GM18867 (cell line): ENCODE results near the gene ATP5F1C.
"Not testable (repeated sequence)": the region's sequence is repeated elsewhere in the genome, so short reads cannot be mapped to it uniquely, and the experiment has no call there.

Source experiments
- ATAC-seq: cut with Tn5 transposase; IDR thresholded peaks from one replicate; pipeline ENCODE4 v1.9.1; 2021; ENCODE audit warnings: mild to moderate bottlenecking, moderate library complexity; ENCODE audit not compliant: unreplicated experiment

Gene ATP5F1C

GRCh38 chr10:7792541-7792940, 4.6 kb downstream of the ATP5F1C start:
- no peak for ATAC-seq

- no peak for ATAC-seq
Observed at GRCh38 chr10:7794251-7795026, 6.5 kb downstream of the ATP5F1C start.

GRCh38 chr10:7795605-7796004, 7.6 kb downstream of the ATP5F1C start:
- ATAC-seq = no peak

DNA sequence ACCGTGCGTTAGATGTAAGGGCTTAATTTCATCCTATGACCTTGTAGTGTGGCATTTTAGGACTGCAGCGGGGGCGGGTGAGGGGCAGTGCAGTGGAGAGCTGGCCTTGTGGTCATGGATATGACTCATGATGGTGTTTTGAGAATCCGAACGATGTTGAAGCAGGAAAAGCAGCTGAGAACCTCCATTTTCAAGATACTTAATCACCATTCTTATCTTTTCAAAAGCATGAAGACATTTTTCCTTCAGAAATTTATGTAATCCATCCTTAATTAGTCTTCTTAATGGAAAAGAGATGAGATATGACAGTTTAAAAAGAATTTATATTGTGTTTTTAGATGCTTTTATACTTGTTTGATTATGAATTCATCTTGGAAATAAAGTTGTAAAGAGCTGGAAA, 9.6 kb downstream of the ATP5F1C start:
- ATAC-seq = no peak

GRCh38 chr10:7802606-7803005, 14.6 kb downstream of the ATP5F1C start:
- ATAC-seq = no peak

DNA sequence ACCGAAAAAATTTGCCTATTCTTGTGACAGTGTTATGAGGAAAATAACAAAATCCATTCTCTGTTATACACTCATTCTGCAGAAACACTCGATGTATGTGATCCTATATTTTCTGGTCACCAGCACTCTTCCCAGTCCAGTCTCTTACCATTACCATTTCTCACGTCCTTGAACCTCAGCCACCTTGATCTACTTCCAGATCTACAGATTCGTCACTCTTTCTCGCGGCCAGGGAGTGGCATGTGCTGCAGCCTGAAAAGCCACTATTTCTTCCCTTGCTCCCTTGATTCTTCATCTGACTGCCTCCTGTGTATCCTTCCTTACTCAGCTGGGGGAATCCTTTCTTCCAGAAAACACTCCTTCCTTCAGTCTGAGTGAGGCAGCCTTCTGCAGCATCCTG, 16.2 kb downstream of the ATP5F1C start:
- ATAC-seq = no peak

GRCh38 chr10:7804741-7805140, 16.8 kb downstream of the ATP5F1C start:
- no peak for ATAC-seq

DNA sequence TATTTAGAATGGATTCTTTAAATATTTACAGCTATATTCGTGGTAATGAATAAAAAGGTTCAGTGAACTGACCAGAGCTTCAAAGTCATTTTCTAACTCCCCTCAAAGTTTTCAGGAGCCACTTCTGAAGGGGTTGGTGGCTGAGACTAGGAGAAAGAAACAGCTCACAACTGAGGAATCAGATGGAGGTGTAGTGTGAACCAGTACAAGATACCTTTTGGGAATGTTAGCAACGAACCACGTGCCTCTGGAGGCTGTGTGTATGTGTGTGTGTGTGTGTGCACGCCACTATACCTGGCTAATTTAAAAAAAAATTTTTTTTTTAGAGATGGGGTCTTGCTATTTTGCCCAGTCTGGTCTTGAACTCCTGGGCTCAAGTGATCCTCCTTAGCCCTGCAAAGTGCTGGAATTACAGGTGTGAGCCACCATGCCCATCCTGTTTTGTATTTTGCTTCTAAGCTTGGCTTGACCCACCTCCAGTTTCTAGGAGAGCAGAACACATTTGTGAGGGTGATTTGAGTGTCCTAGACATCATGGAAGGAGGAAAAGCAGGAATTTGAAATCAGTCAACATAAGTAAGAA, 20.8 kb downstream of the ATP5F1C start:
- ATAC-seq = no peak

- no peak for ATAC-seq
Observed at GRCh38 chr10:7810443-7810842, 22.5 kb downstream of the ATP5F1C start.

- no peak for ATAC-seq
Observed at GRCh38 chr10:7811000-7811399, 23.0 kb downstream of the ATP5F1C start.

DNA sequence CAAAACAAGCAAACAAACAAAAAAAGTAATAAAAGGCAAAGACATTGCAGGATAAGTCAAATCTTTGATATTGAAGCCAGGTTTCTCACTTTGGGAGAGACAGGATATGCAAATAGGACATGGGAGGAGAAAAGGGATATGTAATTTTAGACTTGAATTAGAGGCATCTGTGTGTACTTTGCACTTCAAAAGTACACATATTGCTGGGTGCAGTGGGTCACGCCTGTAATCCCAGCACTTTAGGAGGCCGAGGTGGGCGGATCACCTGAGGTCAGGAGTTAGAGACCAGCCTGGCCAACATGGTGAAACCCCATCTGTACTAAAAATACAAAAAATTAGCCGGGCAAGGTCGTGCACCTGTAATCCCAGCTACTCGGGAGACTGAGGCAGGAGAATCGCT, 23.8 kb downstream of the ATP5F1C start:
- ATAC-seq = not testable (repeated sequence)

- ATAC-seq = no peak
Observed at GRCh38 chr10:7813481-7813880, 25.5 kb downstream of the ATP5F1C start.

GRCh38 chr10:7817576-7817975, 29.6 kb downstream of the ATP5F1C start:
- no peak for ATAC-seq

DNA sequence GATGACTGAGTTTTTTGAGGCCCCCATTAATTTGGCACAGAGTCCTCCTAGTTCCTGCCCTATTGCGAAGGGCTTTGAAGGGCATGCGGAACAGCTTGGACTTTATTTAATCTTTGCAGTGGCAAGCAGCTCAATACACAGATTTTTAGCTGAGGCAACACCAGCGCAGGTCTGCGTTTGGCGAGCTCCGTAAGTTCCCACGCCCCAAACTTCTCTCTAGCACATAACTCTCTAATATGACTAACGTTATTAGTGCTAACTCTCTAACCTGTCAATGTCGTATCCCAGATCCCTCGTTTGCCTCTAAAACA, 30.0 kb downstream of the ATP5F1C start:
- peak; percentile 10 for ATAC-seq

DNA sequence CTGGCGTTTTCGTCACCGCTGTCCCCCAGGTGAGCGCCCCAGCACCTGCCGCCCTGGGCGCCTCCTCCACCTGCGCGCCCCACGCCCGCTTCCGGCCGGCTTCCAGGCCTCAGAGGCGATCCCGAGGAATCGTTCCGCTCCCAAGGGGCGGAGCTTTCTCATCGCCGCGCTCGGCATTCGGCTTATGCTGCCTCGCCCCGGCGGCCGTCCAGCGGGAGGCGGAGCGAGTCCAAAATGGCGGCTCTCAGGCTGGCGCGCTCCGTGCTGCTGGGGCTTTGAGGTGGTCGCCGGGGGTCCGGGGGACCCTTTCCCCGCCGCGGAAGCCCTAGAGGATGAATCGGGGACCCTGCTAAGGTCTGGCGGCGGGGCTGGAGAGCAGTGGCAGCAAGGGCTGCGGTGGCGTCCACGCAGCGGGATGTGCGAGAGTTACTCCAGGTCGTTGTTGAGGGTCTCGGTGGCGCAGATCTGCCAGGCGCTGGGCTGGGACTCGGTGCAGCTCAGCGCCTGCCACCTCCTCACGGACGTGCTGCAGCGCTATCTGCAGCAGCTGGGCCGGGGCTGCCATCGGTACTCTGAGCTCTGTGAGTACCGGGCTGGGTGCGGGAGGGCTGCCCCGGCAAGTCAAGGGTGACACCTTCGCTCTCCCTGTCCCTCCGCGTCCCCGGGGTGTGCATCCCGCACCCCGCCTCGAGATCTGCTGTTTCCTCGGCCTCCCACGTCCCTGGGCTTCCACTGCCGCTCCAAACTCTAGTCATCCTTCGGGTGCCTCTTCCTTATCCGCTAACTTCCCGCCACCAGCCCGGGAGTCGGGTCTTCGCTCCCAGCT, 30.5 kb downstream of the ATP5F1C start, which contains the start of gene TAF3:
TSS of gene TAF3 (plus strand) at position 211 of the 826 bp plus-strand sequence. CDS start at position 416, 205 bp downstream.
- peak; percentile 86 for ATAC-seq

DNA sequence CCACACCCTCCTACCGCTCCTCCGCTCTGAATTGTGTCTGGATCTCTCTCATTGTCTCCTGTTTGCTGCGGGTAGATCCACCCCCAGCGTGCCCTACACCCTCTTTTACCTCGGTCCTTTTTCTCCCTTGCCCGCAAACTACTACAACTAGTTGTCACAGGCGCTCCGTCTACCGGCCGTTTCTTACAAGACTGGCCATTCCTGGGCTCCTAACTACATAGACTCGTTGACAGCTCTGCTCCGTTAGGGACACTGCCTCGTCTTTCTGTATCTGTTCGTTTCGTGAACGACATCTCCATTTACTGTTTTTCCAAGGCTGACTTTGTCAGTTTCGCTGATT, 31.1 kb downstream of the ATP5F1C start:
- ATAC-seq = peak; percentile 55

DNA sequence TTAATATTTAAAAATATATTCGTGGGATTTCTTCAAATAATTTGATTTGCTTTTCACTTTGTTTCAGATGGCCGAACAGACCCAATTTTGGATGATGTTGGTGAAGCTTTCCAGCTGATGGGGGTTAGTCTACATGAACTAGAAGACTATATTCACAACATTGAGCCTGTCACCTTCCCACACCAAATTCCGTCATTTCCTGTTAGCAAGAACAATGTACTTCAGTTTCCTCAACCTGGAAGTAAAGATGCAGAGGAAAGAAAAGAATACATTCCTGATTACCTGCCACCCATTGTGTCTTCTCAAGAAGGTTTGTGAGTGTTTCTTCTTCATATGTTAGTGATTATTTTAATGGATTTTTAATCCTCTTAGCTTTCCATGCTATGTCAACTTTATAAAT, 36.3 kb downstream of the ATP5F1C start:
- no peak for ATAC-seq

DNA sequence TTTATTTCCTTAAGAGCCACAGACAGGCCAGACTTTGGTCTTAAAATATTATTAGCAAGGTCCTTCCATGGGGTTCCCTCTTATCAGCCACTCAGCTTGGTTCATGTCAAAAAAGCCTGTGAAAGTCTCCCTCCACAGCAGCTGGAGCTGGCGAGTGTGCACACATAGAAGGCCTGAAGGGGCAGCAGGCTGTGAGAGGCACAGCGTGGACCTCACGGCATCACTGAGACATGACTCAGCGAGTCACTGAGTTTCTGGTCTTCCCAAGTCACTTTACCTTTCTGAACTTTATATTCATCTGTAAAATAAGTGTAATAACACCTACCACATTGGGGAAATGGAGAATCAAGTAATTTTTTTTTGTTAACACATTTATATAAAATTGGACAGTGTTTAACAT, 39.0 kb downstream of the ATP5F1C start:
- ATAC-seq = no peak

DNA sequence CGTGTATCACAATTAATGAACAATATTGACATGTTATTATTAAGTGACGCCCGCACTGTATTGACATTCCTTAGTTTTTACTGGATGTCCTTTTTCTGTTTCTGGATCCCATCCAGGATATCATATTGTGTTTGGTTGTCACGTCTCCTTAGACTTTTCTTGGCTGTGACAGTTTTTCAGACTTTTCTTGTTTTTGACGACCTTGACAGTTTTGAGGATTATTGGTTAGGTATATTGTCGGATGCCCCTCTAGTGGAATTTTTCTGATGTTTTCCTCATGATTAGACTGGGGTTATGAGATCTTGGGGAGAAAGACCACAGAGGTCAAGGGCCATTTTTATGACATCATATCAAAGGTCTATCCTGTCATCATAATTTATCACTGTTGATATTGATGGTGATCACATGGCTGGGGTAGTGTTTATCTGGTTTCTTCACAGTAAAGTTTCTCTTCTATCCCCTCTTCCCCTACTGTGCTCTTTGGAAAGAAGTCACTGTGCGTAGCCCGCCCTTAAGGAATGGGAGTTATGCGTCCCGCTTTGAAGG, 41.4 kb downstream of the ATP5F1C start:
- no peak for ATAC-seq

DNA sequence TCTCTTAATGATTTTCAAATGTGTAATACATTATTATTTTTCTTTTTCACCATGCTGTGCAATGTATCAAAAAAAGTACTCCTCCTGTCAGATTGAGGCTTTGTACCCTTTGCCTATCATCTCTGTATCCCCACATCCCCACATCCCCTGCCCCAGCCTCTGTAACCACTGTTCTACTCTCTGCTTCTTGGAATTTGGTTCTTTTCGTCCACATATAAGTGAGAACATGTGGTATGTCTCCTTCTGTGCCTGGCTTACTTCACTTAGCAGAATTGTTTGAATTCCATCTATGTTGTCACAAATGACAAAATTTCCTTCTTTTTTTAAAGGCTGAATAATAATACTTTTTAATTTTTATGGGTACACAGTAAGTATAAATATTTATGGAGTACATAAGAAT, 44.1 kb downstream of the ATP5F1C start:
- no peak for ATAC-seq

- no peak for ATAC-seq
Observed at GRCh38 chr10:7833210-7833609, 45.2 kb downstream of the ATP5F1C start.

DNA sequence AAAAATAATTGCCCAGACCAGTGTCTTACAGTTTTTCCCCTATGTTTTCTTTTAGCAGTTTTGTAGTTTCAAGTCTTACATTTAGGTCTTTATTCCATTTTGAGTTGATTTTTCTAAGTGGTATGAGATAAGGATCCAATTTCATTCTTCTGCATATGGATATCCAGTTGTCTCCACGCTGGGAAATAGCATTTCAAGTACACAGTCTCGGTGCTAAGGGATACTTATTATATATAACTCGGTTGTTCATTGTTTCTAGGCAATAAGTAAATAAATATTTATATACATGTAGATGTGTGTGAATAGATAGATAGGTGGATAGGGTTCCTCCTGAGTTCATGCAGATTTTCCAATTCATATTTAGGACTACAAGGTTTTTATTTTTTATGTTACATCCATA, 46.3 kb downstream of the ATP5F1C start:
- ATAC-seq = no peak
